Mucosa of rectum (tissue), 2 donors: ENCODE data around the gene WDR5.

Experiments used
- H3K27ac ChIP-seq, 2 donors: one replicate each; pipeline ENCODE4 v1.7.0; 2013; ENCODE audit warnings: inconsistent platforms in 2 of 2, low read depth in 2 of 2, low read length in 2 of 2
- H3K27me3 ChIP-seq, 2 donors: one replicate each; pipeline ENCODE4 v1.7.0; 2013; ENCODE audit warnings: low read length in 2 of 2; ENCODE audit not compliant: control insufficient read depth in 2 of 2, insufficient read depth in 2 of 2
- H3K36me3 ChIP-seq, 2 donors: one replicate each; pipeline ENCODE4 v1.7.0; 2013; ENCODE audit warnings: low read length in 2 of 2; ENCODE audit not compliant: control insufficient read depth in 2 of 2, insufficient read depth in 2 of 2
- H3K4me1 ChIP-seq, 2 donors: one replicate each; pipeline ENCODE4 v1.7.0; 2013; ENCODE audit warnings: low read length in 2 of 2, mild to moderate bottlenecking in 1 of 2; ENCODE audit not compliant: control insufficient read depth in 2 of 2, insufficient read depth in 2 of 2
- H3K4me3 ChIP-seq, 2 donors: one replicate each; pipeline ENCODE4 v1.7.0; 2013; ENCODE audit warnings: low read length in 2 of 2
- H3K9ac ChIP-seq, 2 donors: one replicate each; pipeline ENCODE4 v1.7.0; 2013; ENCODE audit warnings: low read length in 2 of 2, low read depth in 1 of 2, mild to moderate bottlenecking in 1 of 2
- H3K9me3 ChIP-seq, 2 donors: one replicate each; pipeline ENCODE4 v1.7.0; 2013; ENCODE audit warnings: low read length in 2 of 2; ENCODE audit not compliant: control insufficient read depth in 2 of 2
- donor health status: healthy.
- donor health status: Normal muscosa, but diverticular disease.

Gene WDR5

DNA sequence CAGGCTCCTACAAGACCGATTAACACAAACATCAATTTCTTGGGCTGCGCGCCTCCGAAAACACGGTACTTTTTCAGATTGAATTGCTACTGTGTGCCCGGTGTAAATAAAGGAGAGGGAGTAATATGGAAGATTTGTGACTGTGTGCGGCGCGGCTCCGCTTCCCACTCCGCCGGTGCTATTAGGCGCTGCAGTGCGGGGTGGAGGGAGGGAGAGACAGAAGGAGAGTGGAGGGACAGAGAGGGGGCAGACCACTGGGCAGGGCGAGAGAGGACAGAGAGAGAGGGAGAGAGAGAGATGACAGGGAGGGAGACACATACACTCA is 53.2 kb downstream of the WDR5 start:
- Histone ChIP-seq H3K9ac (no peak overlapping the region), H3K36me3 (no peaks in the 10 kb centered on the region), H3K4me1 (peaks cover 0 to 3% of the 10 kb centered on the region in 2 donors), H3K4me3 (no peak overlapping the region), H3K9me3 (no peaks in the 10 kb centered on the region), H3K27ac (no peak overlapping the region), H3K27me3 (peaks cover 4 to 11% of the 10 kb centered on the region in 2 donors)

DNA sequence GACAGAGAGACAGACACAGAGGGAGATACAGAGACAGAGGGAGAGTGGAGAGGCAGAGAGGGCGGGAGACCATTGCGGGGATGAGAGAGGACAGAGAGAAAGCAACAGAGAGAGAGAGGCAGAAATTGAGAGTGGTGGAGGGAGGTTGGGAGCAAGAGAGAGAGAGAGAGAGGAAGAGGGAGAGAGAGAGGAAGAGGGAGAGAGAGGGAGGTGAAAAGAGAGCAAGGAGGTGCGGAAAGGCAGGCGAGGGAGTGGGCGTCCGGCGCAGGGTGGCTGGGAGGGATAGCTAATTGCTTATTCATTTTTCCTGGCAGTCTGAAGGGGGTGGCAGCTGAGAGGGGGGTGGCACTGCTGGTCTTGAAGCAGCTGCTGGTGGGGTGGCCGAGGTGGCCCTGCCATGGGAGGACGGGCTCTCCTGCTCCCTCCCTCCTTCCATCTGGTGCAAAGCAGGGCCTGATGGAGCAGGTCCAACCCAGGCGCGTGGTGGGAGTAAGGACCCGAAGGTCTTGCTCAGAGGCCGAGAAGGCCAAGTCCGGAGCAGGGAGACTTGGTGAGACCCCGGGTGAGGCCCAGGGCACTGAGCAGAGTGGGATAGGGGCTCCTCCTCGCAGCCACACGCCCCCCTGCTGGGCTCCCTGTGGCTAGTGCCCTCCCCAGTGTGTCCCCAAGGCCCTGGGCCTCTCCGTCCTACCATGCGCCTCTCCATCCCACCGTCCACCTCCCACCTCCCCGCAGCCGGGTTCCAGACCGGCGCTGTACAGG is 53.8 kb downstream of the WDR5 start:
- Histone ChIP-seq H3K36me3 (no peaks in the 10 kb centered on the region), H3K4me1 (peaks cover 0 to 3% of the 10 kb centered on the region in 2 donors), H3K9me3 (no peaks in the 10 kb centered on the region), H3K27ac (no peak overlapping the region), H3K27me3 (peaks cover 4 to 11% of the 10 kb centered on the region in 2 donors), H3K9ac (no peak overlapping the region), H3K4me3 (no peak overlapping the region)

DNA sequence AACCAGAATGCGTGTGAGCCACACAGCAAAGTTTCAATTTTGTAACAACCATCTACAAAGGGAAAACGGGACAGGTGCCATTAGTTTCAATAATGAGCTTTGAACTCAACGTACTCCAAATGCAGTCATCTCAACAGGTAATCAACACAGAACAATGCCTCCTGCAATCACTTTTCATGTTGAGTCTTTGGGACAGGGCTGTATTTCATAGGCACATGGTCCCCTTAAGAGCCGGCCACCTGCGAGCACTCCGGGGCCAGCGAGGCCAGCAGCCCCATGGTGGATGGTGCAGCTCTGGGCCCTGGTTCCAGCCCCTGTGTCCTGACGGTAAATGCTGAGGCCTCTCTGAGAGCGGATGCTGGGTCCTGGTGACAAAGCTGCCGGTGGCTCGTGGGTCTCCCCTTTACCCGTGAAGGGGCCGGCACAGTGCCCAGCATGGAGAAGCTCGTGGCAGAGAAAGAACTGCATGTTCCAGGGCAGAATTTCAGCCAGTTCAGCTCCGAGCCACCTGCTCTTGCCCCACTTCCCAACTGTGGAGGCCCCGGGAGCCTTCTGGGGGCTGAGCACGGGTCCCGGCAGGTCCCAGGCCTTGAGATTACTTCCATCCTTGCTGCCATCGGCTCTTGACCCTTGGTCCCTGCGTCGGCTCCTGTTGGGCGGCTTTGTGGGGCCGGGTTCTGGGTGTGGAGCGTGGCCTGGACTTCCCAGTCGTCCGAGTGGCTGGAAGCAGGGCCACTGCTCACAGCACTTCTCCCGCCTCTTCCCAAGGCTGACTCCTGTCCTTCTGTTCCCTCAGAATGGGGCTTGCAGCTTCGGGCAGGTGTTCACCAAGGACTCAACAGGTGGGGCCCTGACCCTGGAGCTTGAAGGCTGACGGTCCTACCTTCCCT is 54.6 kb downstream of the WDR5 start:
- no peak overlapping the region for H3K27ac ChIP-seq
- no peaks in the 10 kb centered on the region for H3K9me3 ChIP-seq
- peaks cover 4 to 11% of the 10 kb centered on the region in 2 donors for H3K27me3 ChIP-seq
- H3K9ac ChIP-seq = no peak overlapping the region
- peaks cover 0 to 3% of the 10 kb centered on the region in 2 donors for H3K4me1 ChIP-seq
- H3K4me3 ChIP-seq = no peak overlapping the region
- H3K36me3 ChIP-seq = no peaks in the 10 kb centered on the region

DNA sequence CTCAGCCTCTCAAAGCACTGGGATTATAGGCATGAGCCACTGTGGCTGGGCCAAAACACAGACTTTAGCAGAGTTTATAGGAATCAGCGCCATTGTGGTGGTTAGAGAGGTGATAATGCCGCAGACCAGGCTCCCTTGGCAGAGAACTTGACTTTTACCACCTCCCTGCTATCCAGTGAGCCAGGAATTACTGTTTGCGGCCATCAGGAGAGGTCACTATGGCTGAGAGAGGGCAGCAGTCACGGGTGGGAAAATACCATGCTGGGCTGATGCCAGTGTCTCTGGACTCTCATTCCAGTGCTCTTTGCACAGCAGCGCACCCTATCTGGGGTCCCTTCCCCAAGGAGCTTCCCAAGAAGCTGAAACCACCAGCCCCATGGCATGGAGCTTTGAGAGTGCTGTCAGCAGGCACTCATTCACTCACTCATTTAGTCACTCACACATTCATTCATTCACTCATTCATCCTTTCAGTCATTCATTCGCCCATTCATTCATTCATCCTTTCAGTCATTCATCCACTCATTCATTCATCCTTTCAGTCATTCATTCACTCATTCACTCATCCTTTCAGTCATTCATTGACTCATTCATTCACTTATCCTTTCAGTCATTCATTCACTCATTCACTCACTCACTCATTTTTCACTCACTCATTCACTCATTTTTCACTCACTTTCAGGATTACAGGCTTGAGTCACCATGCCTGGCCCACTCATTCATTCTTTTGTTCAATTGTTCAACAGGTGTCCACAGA is 55.8 kb downstream of the WDR5 start:
- Histone ChIP-seq H3K4me1 (peaks cover 0 to 3% of the 10 kb centered on the region in 2 donors), H3K36me3 (no peaks in the 10 kb centered on the region), H3K9ac (no peak overlapping the region), H3K4me3 (no peak overlapping the region), H3K27me3 (peaks cover 4 to 11% of the 10 kb centered on the region in 2 donors), H3K27ac (no peak overlapping the region), H3K9me3 (no peaks in the 10 kb centered on the region)

DNA sequence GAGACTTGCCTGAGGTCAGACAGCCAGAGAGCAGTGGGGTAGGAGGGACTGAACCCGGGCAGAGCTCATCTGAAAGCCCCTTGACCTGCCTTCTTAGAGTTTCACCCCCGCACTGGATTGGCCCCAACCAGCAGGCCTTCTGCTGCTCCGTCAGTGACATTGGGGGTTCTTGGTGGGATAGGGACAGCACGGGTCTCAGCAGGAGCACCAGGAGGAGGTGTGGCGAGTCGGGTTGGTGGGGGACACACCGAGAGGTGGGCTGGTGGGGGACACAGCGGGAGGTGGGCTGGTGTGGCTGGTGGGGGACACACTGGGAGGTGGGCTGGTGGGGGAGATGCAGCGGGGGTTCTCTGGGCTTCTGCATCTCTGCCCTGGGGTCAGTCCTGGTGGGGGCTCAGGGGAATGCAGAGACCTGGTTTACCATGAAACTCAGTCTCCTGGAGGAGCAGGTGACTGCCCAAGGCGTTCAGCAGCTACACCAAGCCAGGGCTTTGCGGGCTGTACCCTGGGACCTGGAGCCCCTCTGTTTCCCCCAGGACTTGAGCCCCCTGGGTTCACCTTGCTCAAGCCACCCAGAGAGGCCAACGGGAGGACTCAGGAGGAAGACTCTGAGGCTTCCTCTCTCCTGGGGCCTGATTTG is 56.5 kb downstream of the WDR5 start:
- no peaks in the 10 kb centered on the region for H3K9me3 ChIP-seq
- peaks cover 0 to 3% of the 10 kb centered on the region in 2 donors for H3K4me1 ChIP-seq
- no peaks in the 10 kb centered on the region for H3K36me3 ChIP-seq
- H3K27ac ChIP-seq = no peak overlapping the region
- peaks cover 4 to 11% of the 10 kb centered on the region in 2 donors for H3K27me3 ChIP-seq
- H3K9ac ChIP-seq = no peak overlapping the region
- no peak overlapping the region for H3K4me3 ChIP-seq

DNA sequence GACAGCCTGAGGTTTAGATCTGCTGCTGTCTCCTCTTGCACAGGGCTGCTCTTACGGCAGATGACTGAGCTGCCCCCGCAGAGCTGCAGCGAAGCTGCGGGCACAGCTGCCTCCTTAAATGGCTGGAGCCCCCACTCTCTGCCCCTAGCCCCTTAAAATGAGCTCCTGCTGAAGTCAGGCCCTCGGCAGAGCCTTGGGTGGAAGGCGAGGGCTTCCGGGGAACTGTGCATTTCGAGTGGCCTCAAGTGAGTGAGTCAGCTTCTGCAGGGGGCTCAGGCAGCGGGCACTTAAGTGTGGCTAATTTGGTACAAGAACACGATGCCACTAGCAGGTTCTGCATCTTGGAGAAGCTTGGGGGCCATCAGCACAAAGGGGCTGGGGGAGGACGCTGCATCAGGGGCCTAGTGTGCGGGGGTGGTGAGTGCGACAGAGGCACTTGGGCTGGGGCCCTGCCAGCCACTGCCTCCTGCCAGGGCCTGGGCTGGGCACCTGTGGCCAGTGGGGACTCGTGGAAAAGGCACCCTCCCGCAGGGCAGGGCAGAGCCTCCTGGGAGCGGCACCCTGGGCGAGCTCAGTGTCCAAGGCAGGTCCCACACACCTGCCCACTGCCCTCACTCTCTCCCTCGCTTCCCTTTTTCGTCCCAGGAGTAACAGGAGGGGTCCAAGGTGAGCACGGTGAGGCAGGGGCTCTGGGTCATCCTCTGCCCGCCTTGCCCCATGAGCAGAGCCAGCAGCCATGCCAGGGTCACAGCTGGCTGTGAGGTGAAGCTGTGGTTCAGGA is 57.3 kb downstream of the WDR5 start:
- peaks cover 3 to 8% of the 10 kb centered on the region in 2 donors for H3K27me3 ChIP-seq
- no peak overlapping the region for H3K4me3 ChIP-seq
- peaks cover 0 to 3% of the 10 kb centered on the region in 2 donors for H3K4me1 ChIP-seq
- H3K27ac ChIP-seq = no peak overlapping the region
- H3K36me3 ChIP-seq = no peaks in the 10 kb centered on the region
- no peaks in the 10 kb centered on the region for H3K9me3 ChIP-seq
- H3K9ac ChIP-seq = no peak overlapping the region

DNA sequence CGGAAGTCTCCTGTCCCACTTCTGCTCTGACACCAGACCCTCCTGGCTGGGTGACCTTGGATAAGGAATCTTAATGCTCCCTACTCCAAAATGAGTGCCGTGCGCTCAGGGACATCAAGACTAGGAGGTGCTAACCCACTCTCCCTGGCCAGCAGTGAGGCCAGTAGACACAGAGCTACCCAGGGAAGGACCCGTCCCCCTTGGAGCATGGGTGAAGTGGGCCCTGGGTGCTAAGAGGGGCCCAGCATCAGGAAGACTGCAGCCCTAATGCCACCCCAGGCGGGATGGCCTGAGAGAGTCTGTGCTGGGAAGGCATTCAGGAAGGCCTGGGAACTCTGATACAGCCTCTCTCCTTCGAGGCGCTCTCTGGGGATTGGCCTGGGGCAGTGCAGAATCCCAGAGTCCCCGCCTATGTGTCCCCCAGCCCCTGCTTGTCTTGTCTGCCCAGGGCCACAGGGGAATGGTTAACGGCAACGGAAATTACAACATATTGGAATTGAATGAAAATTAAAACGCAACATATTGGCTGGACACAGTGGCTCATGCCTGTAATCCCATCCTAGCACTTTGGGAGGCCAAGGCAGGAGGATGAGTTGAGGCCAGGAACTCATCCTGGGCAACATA is 58.1 kb downstream of the WDR5 start:
- Histone ChIP-seq H3K27me3 (peaks cover 0 to 4% of the 10 kb centered on the region in 2 donors), H3K9ac (no peak overlapping the region), H3K36me3 (no peaks in the 10 kb centered on the region), H3K4me3 (no peak overlapping the region), H3K4me1 (no peaks in the 10 kb centered on the region), H3K27ac (no peak overlapping the region), H3K9me3 (no peaks in the 10 kb centered on the region)

DNA sequence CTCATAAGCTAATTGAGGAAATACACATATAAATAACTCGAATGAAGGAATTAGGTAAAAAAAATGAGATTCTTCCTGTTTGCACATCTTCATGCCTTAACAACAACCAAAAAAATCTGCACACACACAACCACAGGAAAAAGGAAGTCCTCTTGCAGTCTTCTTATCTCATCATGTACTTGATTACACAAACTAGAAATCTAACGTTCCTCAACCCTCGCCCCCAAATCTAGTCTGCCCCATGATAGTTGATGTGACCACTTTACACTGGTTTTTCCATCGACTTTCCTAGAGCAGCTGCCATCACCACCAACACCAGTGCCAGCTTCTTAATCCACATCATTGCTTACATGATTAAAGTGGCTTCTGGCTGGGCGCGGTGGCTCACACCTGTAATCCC is 59.7 kb downstream of the WDR5 start:
- Histone ChIP-seq H3K27ac (no peak overlapping the region), H3K27me3 (no peaks in the 10 kb centered on the region), H3K4me3 (no peak overlapping the region), H3K36me3 (no peaks in the 10 kb centered on the region), H3K9me3 (no peaks in the 10 kb centered on the region), H3K4me1 (no peaks in the 10 kb centered on the region), H3K9ac (no peak overlapping the region)

DNA sequence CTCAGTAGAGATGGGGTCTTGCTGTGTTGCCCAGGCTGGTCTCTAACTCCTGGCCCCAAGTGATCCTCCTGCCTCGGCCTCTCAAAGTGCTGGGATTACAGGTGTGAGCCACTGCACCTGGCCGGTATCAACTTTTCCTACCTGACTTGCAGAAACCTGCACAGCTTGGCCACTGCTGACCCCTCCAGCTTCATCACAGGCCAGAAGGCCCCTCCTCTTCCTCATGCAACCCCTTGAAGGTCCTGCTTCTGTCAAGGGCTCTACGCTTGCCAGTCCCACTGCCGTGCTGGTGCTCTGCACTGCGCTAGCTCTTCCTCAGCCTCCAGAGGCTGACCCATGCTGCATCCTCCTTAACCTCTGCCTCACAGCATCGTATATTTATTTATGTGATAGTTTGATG is 61.0 kb downstream of the WDR5 start:
- Histone ChIP-seq H3K9ac (no peak overlapping the region), H3K27ac (no peak overlapping the region), H3K27me3 (no peaks in the 10 kb centered on the region), H3K9me3 (no peaks in the 10 kb centered on the region), H3K36me3 (no peaks in the 10 kb centered on the region), H3K4me3 (no peak overlapping the region), H3K4me1 (no peaks in the 10 kb centered on the region)
